ENCODE measurements around the gene CCDC159.
"Not testable (repeated sequence)": the region's sequence is repeated elsewhere in the genome, so short reads cannot be mapped to it uniquely, and the experiment has no call there.

The CCDC159 gene

GRCh38 chr19:11346104-11346940 lies at the start of gene CCDC159, which contains the start of gene TMEM205:
CCDC159 (plus strand) TSS chr19:11346519; CDS start chr19:11346607, 88 bp downstream.
TMEM205 (minus strand) TSS chr19:11346268; CDS start chr19:11345619, 649 bp downstream.
- in situ Hi-C loops (cut with MboI; ENCODE audit: low sequenced_read_pairs, unreplicated experiment) = no loop called here
- TF ChIP-seq CTCF (IDR thresholded peaks at IDR 0.05; ENCODE audit: borderline replicate concordance, control extremely low read depth, extremely low read depth, insufficient read depth, missing control alignments) = no peak
- DNase-seq (ENCODE audit: low spot score) = peak; percentile 97

- no peak for DNase-seq (ENCODE audit: low spot score)
- TF ChIP-seq CTCF (IDR thresholded peaks at IDR 0.05; ENCODE audit: borderline replicate concordance, control extremely low read depth, extremely low read depth, insufficient read depth, missing control alignments) = no peak
- in situ Hi-C loops (cut with MboI; ENCODE audit: low sequenced_read_pairs, unreplicated experiment) = no loop called here
Measured at GRCh38 chr19:11299946-11300810, 46.1 kb upstream of the CCDC159 start.

- TF ChIP-seq CTCF (IDR thresholded peaks at IDR 0.05; ENCODE audit: borderline replicate concordance, control extremely low read depth, extremely low read depth, insufficient read depth, missing control alignments) = no peak
- in situ Hi-C loops (cut with MboI; ENCODE audit: low sequenced_read_pairs, unreplicated experiment) = no loop called here
- no peak for DNase-seq (ENCODE audit: low spot score)
Measured at GRCh38 chr19:11300811-11301120, 45.6 kb upstream of the CCDC159 start.

GRCh38 chr19:11304936-11305335 lies 41.4 kb upstream of the CCDC159 start:
- no peak for TF ChIP-seq CTCF (IDR thresholded peaks at IDR 0.05; ENCODE audit: borderline replicate concordance, control extremely low read depth, extremely low read depth, insufficient read depth, missing control alignments)
- DNase-seq (ENCODE audit: low spot score) = no peak
- in situ Hi-C loops (cut with MboI; ENCODE audit: low sequenced_read_pairs, unreplicated experiment) = no loop called here

- no peak for DNase-seq (ENCODE audit: low spot score)
- no peak for TF ChIP-seq CTCF (IDR thresholded peaks at IDR 0.05; ENCODE audit: borderline replicate concordance, control extremely low read depth, extremely low read depth, insufficient read depth, missing control alignments)
- in situ Hi-C loops (cut with MboI; ENCODE audit: low sequenced_read_pairs, unreplicated experiment) = no loop called here
Measured at GRCh38 chr19:11306337-11306736, 40.0 kb upstream of the CCDC159 start.

- DNase-seq (ENCODE audit: low spot score) = peak; percentile 28
- in situ Hi-C loops (cut with MboI; ENCODE audit: low sequenced_read_pairs, unreplicated experiment) = not testable (repeated sequence)
Measured at GRCh38 chr19:11320278-11320995, 25.9 kb upstream of the CCDC159 start.

All from GM13976 (cell line).